Effector CD8-positive, alpha-beta T cell (primary cell): ENCODE data around the gene NAA40.

Experiments
- DNase-seq: peaks from one replicate; lab custom pipeline; 2025; lab: John Stamatoyannopoulos, UW

NAA40 gene

DNA sequence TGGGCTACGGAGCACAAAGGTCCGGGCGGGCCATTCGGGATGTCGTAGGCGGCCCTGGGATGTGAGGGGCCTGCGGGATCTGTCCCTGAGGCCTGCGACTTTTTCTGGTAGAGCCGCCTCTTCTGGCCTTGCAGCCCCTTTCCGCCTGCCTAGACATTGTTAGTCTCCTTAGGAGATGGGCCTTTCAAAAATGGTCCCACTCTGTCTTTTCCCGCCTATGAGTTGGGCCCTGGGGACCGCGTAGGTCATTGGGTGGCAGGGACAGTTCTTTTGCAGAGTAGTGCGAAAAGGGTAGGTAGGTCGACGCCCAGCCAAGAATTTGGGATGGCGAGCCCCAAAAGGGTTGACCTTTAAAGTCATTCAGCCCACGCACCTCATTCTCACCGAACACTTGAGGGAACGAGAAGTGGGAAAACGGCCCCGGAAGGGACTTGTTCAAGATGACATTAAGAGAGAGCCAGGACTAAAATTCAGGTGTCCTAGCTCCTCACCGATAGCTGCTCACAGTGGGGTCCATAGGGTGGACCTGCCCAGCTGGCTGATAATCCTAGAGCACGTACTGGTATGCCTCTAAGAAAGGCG is 48.2 kb downstream of the NAA40 start:
- DNase-seq, result no peak

DNA sequence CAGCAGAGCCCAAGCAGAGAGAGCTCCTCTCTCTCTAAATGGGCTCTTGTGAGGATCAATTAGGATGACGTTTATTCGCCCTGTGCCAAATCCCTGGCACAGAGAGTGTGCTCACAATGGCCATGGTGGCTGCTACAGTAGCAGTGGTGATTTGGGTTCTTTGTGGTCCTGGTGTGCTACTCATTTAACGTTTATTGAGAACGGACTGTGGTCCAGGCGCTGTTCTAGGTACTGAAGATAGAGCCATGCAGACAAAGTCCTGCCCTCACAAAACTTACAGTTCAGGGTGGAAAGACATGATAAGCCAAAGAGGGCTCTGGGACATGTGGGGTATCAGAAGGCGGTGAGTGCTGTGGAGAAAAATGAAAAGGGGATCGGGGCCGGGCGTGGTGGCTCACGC is 52.8 kb downstream of the NAA40 start:
- no peak for DNase-seq

- DNase-seq, result no peak
These were observed 54.3 kb downstream of the NAA40 start for GRCh38 chr11:63993100-63993499.

GRCh38 chr11:63993993-63994392 is 55.2 kb downstream of the NAA40 start:
- no peak for DNase-seq

DNA sequence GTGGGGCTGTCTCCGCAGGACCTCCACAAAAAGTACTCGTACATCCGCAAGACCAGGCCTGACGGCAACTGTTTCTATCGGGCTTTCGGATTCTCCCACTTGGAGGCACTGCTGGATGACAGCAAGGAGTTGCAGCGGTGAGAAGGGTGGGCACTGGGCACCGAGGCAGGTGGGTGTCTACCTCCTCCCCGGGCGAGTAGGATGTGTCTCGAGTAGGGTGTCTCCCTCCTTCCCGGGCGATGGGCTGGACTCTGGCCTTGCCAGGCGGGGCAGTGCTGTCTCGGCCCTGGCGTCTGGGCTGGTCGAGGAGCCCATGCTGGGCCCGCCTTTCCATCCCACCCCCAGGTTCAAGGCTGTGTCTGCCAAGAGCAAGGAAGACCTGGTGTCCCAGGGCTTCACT is 57.7 kb downstream of the NAA40 start:
- DNase-seq, result no peak

- no peak for DNase-seq
These were observed 58.4 kb downstream of the NAA40 start for GRCh38 chr11:63997104-63997700.

- DNase-seq, result no peak
These were observed 59.1 kb downstream of the NAA40 start for GRCh38 chr11:63997801-63998337.

GRCh38 chr11:63998558-63999348 is 60.0 kb downstream of the NAA40 start:
- no peak for DNase-seq

DNA sequence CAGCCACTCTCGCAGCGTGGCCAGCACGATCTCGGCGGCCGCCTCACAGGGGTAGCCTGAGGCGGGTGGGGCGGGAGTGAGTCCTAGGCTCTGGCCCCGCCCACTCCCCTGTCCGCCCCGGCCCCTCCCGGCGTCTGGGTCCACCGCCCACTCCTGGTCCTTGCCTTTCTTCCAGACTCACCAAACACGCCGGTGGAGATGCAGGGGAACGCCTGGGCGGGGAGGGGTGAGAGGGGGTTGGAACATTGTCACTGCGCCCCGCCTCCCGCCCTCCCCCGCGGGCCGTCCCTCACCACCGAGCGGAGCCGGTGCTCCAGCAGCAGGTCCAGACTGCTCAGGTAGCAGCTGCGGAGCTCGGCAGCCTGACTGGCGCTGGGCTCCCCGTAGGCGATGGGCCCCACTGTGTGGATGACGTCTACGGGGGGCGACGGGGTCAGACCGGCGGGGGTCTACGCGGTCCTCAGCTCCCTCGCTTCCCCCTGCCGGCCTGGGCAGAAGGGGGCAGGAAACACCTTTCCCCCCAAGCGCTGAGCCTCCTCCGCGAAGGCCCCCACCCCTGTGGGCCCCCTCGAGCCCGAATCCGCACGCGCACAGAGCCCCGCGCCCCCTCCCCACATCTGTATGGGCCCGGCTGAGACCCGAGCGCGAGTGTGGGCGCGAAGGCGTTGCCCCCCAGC is 60.7 kb downstream of the NAA40 start:
- peak; percentile 46 for DNase-seq

GRCh38 chr11:64000026-64000739 is 61.4 kb downstream of the NAA40 start:
- peak; percentile 63 for DNase-seq

DNA sequence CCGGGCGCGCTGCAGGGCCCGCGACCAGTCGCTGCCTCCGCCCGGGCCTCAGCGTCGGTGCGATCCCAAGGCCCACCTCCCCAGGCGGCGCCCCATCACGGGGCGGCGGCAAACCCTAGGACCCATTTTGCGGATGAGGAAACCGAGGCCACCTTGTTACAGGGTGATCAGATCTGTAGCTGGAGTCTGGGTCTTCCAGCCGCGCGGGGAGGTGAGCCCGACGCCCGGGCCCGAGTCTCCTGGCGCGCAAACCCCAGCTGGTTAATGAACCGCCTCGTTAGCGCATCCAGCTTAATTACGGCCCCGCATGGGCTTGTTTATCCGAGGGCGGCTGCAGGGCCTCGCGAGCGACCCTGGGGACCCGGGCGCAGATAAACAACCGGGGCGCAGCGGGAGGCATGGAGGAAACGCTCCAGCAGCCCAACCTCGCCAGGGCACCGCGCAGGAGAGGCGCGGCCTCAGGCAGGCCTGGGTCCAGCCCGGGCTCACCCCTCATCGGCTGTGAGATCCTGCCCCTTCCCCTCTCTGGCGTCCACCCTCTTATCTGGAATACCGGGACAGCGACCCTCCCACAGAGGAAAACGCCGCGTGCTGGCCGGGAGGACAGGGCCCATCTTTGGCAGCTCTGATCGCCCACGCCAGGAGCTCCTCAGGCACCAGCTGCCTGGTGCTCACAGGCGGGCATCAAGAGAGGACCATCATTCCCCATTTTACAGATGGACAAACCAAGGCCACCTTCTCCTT is 62.1 kb downstream of the NAA40 start:
- DNase-seq, result no peak

DNA sequence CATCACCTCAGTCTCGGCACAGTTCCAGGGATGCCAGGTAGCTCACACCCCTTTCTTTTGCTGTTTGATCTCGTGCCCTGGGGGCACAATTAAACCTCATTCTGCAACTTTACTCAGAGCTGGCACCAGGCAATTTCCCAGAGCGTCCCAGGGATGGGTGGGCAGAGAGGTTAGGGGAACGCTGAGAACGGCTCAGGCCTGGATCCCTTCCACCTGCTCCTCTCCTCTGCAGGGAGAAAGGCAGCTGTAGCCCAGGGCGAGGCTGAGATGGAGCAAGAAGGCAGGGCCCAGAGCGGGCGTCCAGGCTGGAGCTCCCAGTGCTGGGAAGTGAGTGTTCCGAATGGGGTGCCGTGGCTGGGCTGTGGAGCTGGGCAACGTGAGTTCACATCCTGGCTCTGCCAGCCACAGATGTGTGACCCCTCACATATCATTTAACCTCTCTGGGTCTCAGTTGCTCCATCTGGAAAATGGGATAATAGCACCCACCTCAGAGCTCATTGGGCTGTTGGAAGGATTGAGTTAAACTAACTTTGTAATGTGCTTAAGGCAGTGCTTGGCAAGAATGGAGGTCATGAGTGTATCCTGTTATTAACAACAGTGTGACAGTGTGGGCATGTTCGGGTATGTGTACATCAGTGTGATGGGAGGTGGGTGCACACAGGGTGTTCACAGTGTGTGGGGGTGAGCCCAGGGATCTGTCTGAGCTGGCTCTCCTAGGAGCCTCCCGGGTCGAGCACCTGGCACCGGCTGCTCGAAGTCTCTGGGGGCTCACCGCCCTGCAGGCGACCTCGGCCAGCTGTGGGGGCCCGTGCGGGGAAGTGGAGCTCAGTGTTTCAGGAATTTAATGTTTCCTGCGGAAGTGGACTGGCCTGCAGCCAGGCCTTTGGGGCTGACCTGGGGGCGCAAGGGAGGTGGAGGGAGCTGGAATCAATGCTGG is 63.0 kb downstream of the NAA40 start:
- DNase-seq, result no peak

- DNase-seq, result no peak
These were observed 65.2 kb downstream of the NAA40 start for GRCh38 chr11:64003807-64004589.

DNA sequence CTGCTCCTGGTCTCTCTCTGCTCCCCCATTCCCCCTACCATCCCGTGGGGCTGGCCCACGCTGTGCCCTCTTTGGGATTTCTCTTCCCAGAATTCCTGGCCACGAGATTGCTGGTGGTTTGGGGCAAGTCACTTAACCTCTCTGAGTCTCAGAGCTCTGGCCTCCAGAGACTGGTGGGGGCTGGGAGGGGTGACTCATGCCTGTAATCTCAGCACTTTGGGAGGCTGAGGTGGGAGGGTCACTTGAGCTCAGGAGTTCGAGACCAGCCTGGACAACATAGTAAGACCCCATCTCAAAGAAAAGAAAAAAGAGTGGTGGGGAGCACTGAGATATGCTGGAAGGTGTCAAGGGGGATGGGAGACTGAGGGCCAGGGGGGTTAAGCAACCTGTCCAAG is 65.8 kb downstream of the NAA40 start:
- no peak for DNase-seq

DNA sequence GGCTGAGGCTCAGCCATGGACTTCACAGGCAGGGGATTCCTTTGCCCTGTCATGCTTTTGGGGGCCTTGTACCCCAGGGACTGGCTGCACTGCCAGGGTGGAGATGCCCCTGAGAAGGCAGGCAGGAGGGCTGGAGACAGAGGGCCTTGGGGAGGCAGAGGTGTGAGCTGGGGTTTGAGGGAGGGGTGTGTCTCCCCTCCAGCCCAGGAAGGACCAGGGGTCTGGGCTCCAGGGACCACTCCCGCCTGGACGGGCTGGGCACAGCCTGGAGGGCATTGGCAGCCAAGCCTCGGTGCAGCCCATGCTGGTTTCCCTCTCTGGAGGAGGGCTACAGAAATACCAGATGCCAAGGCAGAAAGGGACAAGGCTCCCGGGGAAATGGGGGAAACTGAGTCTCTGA is 66.9 kb downstream of the NAA40 start:
- DNase-seq, result no peak

DNA sequence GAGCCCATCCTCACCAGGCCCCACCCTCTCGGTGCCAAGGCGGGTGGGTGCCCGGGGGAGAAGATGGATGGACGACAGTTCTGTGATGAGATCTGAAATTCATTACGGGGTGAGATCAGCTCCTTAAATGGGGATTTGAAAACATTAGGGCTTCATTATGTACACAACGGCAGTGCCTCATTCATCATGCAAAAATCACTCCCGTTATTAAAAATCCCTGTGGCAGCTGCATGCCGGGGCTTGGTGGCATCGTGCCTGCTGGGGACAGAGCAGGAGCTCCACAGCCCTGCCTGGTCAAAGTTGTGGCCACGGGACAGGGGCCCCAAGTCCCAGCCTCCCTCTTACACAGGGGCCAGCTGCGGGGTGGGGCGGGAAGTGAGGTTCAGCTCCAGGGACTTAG is 67.6 kb downstream of the NAA40 start:
- no peak for DNase-seq
